A549 (cell line): ENCODE measurements around the gene RSBN1.

ENCODE experiments used
- EP300 ChIP-seq, 2 experiments: fragments of >200 bp; sonication (Bioruptor Twin); formaldehyde crosslinking; IDR thresholded peaks; 2 replicates in 1 of 2; 3 replicates in 1 of 2; pipeline ENCODE4 v1.6.1; 2016 to 2017
- FOSL2 ChIP-seq, 2 experiments: fragments of 450-650 bp in 1 of 2; fragments of >200 bp in 1 of 2; sonication (Bioruptor Twin) in 1 of 2; formaldehyde crosslinking; IDR thresholded peaks; 2 replicates each; pipeline versions ENCODE4 v1.5.0 to v1.6.1; 2016 to 2020; ENCODE audit warnings: mild to moderate bottlenecking in 1 of 2, moderate library complexity in 1 of 2
- HDAC2 ChIP-seq: fragments of 200-600 bp; sonication (generic); IDR thresholded peaks from 2 replicates; pipeline ENCODE4 v1.6.1; 2016
- MAFK ChIP-seq: fragments of 450-650 bp; IDR thresholded peaks from 2 replicates; pipeline ENCODE4 v1.6.1; 2014; ENCODE audit not compliant: partially characterized antibody
- RAD21 ChIP-seq, 2 experiments: fragments of >200 bp in 1 of 2; sonication (Bioruptor Twin) in 1 of 2; formaldehyde crosslinking in 1 of 2; IDR thresholded peaks in 1 of 2; conservative IDR thresholded peaks in 1 of 2; 2 replicates in 1 of 2; 3 replicates in 1 of 2; pipeline ENCODE4 v1.6.1; 2012 to 2018; ENCODE audit warnings: inconsistent platforms in 1 of 2
- TP53 ChIP-seq: fragments of 250-450 bp; sonication (Bioruptor Pico); IDR thresholded peaks from 2 replicates; pipeline ENCODE4 v1.5.0; 2021; ENCODE audit warnings: mild to moderate bottlenecking, moderate library complexity
- TF ChIP-seq, protein P1 (sequence below): fragments of >200 bp; sonication (Bioruptor Twin); formaldehyde crosslinking; IDR thresholded peaks from 3 replicates; pipeline ENCODE4 v1.5.1; 2016
- TF ChIP-seq, protein P2 (sequence below): IDR thresholded peaks from 2 replicates; pipeline ENCODE4 v1.6.1; 2012

DNA sequence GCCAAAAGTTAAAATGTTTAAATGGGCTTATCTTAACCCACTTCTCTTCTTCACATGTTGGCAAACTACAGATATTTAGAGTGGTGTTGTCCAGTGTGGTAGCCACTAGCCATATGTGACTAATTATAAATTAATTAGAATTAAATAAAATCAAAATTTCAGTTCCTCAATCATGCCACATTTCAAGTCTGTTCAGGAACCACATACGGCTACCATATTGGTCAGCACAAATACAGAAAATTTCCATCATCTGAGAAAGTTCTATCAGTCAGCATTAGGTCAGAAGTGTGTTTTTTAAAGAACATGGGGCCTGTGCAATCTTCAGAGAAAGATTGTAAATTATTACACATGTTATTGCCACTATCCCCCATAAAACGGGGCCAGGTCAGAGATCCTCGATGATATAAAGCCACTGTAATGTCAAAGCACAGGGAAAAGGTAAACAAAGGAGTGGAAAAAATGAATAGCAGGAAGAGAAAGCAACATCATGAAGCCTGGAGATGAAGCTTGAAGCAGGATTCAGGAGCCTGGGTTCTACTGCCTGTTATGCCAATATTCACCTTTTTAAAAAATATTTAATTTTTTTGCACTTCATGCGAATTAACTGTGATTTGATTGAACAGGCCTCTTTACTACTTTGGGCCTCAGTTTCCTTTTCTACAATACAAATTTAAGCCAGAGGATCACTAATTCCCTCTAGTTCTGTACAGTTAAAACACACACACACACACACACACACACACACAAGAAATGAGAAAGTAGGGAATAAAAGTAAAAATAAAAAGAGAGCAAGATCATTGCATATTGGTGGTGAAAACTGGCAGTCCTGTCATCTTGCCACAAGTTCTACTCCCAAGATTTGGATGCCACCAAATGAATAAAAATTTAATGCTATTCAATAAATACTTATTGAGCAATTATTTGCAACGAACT, 2.3 kb downstream of the RSBN1 start:
- TF ChIP-seq EP300 (IDR thresholded peaks at IDR 0.05) = no peak
- TF ChIP-seq, protein P1, sequence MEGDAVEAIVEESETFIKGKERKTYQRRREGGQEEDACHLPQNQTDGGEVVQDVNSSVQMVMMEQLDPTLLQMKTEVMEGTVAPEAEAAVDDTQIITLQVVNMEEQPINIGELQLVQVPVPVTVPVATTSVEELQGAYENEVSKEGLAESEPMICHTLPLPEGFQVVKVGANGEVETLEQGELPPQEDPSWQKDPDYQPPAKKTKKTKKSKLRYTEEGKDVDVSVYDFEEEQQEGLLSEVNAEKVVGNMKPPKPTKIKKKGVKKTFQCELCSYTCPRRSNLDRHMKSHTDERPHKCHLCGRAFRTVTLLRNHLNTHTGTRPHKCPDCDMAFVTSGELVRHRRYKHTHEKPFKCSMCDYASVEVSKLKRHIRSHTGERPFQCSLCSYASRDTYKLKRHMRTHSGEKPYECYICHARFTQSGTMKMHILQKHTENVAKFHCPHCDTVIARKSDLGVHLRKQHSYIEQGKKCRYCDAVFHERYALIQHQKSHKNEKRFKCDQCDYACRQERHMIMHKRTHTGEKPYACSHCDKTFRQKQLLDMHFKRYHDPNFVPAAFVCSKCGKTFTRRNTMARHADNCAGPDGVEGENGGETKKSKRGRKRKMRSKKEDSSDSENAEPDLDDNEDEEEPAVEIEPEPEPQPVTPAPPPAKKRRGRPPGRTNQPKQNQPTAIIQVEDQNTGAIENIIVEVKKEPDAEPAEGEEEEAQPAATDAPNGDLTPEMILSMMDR = no peak
- TF ChIP-seq, protein P2, sequence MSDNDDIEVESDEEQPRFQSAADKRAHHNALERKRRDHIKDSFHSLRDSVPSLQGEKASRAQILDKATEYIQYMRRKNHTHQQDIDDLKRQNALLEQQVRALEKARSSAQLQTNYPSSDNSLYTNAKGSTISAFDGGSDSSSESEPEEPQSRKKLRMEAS = no peak
- TF ChIP-seq TP53 (CRISPR knock-in tag) = no peak
- no peak for TF ChIP-seq RAD21 (conservative IDR thresholded peaks at IDR 0.05 in 1 of 2, IDR thresholded peaks at IDR 0.05 in 1 of 2)
- no peak for TF ChIP-seq HDAC2
- TF ChIP-seq MAFK = no peak
- TF ChIP-seq FOSL2 (IDR thresholded peaks at IDR 0.05) = no peak
- TF ChIP-seq FOSL2 (CRISPR knock-in tag; IDR thresholded peaks at IDR 0.05) = no peak
